Measurements from ENCODE around the gene IL1RAPL1. TPM values are rescaled to one million over a fixed set of nuclear protein-coding genes. Genes with fewer than 3 reads are reported as not detected.

The IL1RAPL1 gene
- polyA plus RNA-seq, 1 of the 3 experiments (the other 2 are of a cell fraction) = 2.8 TPM

- TF ChIP-seq RXRA (IDR thresholded peaks at IDR 0.05; ENCODE audit: borderline replicate concordance, low read depth) (no peak), GABPA (IDR thresholded peaks at IDR 0.05; ENCODE audit: low read depth) (no peak), EP300 (IDR thresholded peaks at IDR 0.05; ENCODE audit: borderline replicate concordance in 1 of 2, low read depth in 1 of 2, low read length in 1 of 2) (no peak), EZH2phosphoT487 (IDR thresholded peaks at IDR 0.05; ENCODE audit: borderline replicate concordance, low read depth) (no peak)
Observed at GRCh38 chrX:29555465-29556091, 968.3 kb downstream of the IL1RAPL1 start (continued).

GRCh38 chrX:29560065-29560464 is 972.8 kb downstream of the IL1RAPL1 start:
- POLR2A ChIA-PET = no interaction called here
- Histone ChIP-seq H3K27me3 (ENCODE audit: insufficient read depth) (no peaks in the 10 kb centered on the region), H3K9ac (no peak overlapping the region), H4K20me1 (ENCODE audit: insufficient read depth) (no peaks in the 10 kb centered on the region), H3K36me3 (replicated peaks in 1 of 2; ENCODE audit: control insufficient read depth in 1 of 2, insufficient read depth in 2 of 2, low read length in 1 of 2) (no peaks in the 10 kb centered on the region), H3K9me3 (peaks cover 12% of the 10 kb centered on the region; the same call in 1 of the 2 replicates), H3K9me2 (no peaks in the 10 kb centered on the region), H3F3A (replicated peaks; ENCODE audit: insufficient read depth) (peaks cover 5% of the 10 kb centered on the region), H3K27ac (ENCODE audit: low read depth in 2 of 2, low read length in 1 of 2) (no peak overlapping the region), H2AFZ (ENCODE audit: low read depth) (no peak overlapping the region), H3K79me2 (ENCODE audit: insufficient read depth) (no peaks in the 10 kb centered on the region), H3K4me2 (no peak overlapping the region), H3K4me3 (ENCODE audit: low read depth in 2 of 2, low read length in 1 of 2) (no peak overlapping the region), H3K4me1 (ENCODE audit: control insufficient read depth in 1 of 2, insufficient read depth in 2 of 2, low read depth in 1 of 2, low read length in 1 of 2) (no peaks in the 10 kb centered on the region)
- WGBS (ENCODE audit: low lambda C conversion rate) = 5% methylated on average over 1 of the region's 1 CpG
- no peak for TF ChIP-seq SIN3A (IDR thresholded peaks at IDR 0.05; ENCODE audit: borderline replicate concordance, low read depth, low read length)
- TF ChIP-seq GATA2 (CRISPR knock-in tag; IDR thresholded peaks at IDR 0.05) = no peak
- TF ChIP-seq REST (IDR thresholded peaks at IDR 0.05; ENCODE audit: low read depth, low read length) = no peak
- TF ChIP-seq EZH2phosphoT487 (IDR thresholded peaks at IDR 0.05; ENCODE audit: borderline replicate concordance, low read depth) = no peak
- TF ChIP-seq USF1 (IDR thresholded peaks at IDR 0.05; ENCODE audit: borderline replicate concordance, low read depth) = 0 out of 2 replicates have a peak, but pooled peaks have one; percentile 7
- CTCF ChIA-PET = no interaction called here
- DNase-seq = no peak

GRCh38 chrX:29561417-29561816 is 974.2 kb downstream of the IL1RAPL1 start:
- Histone ChIP-seq H3K27ac (ENCODE audit: low read depth in 2 of 2, low read length in 1 of 2) (no peak overlapping the region), H3K4me2 (no peak overlapping the region), H3K27me3 (ENCODE audit: insufficient read depth) (no peaks in the 10 kb centered on the region), H3F3A (replicated peaks; ENCODE audit: insufficient read depth) (peaks cover 5% of the 10 kb centered on the region), H2AFZ (ENCODE audit: low read depth) (no peak overlapping the region), H3K79me2 (ENCODE audit: insufficient read depth) (no peaks in the 10 kb centered on the region), H4K20me1 (ENCODE audit: insufficient read depth) (no peaks in the 10 kb centered on the region), H3K4me1 (ENCODE audit: control insufficient read depth in 1 of 2, insufficient read depth in 2 of 2, low read depth in 1 of 2, low read length in 1 of 2) (no peaks in the 10 kb centered on the region), H3K9me3 (peaks cover 12% of the 10 kb centered on the region; the same call in 1 of the 2 replicates), H3K36me3 (replicated peaks in 1 of 2; ENCODE audit: control insufficient read depth in 1 of 2, insufficient read depth in 2 of 2, low read length in 1 of 2) (no peaks in the 10 kb centered on the region), H3K4me3 (ENCODE audit: low read depth in 2 of 2, low read length in 1 of 2) (no peak overlapping the region), H3K9ac (no peak overlapping the region), H3K9me2 (no peaks in the 10 kb centered on the region)
- TF ChIP-seq SMC3 (IDR thresholded peaks at IDR 0.05; ENCODE audit: low read depth, low read length) = no peak
- no peak for TF ChIP-seq JUND (IDR thresholded peaks at IDR 0.05)
- TF ChIP-seq MEF2A (IDR thresholded peaks at IDR 0.05; ENCODE audit: borderline replicate concordance, low read depth) = no peak
- TF ChIP-seq REST (IDR thresholded peaks at IDR 0.05; ENCODE audit: low read depth, low read length) = no peak
- TF ChIP-seq GABPA (IDR thresholded peaks at IDR 0.05; ENCODE audit: low read depth) = no peak
- no peak for DNase-seq
- 10% methylated on average over 3 of the region's 3 CpGs for WGBS (ENCODE audit: low lambda C conversion rate)
- POLR2A ChIA-PET = no interaction called here
- CTCF ChIA-PET = no interaction called here

Measured in SK-N-SH (cell line).